Activated naive CD8-positive, alpha-beta T cell (primary cell): ENCODE results near the gene ASB4.

Experiments used
- H3K27ac Mint-ChIP-seq: one replicate; pipeline ENCODE4 v1.8.0; 2021; ENCODE audit warnings: mixed read lengths
- H3K27me3 Mint-ChIP-seq: one replicate; pipeline ENCODE4 v1.8.0; 2021; ENCODE audit warnings: mixed read lengths
- H3K36me3 Mint-ChIP-seq: one replicate; pipeline ENCODE4 v1.8.0; 2021; ENCODE audit warnings: mixed read lengths
- H3K4me1 Mint-ChIP-seq: one replicate; pipeline ENCODE4 v1.8.0; 2021; ENCODE audit warnings: low read depth, mixed read lengths
- H3K4me3 Mint-ChIP-seq: one replicate; pipeline ENCODE4 v1.8.0; 2021; ENCODE audit warnings: mild to moderate bottlenecking, mixed read lengths
- H3K9me3 Mint-ChIP-seq: one replicate; pipeline ENCODE4 v1.8.0; 2021; ENCODE audit warnings: low read depth, mixed read lengths

The ASB4 gene

GRCh38 chr7:95529701-95530100, 44.0 kb downstream of the ASB4 start:
- Mint-ChIP-seq H3K4me3 (no peak overlapping the region), H3K36me3 (no peaks in the 10 kb centered on the region), H3K9me3 (no peaks in the 10 kb centered on the region), H3K27me3 (no peaks in the 10 kb centered on the region), H3K4me1 (no peaks in the 10 kb centered on the region), H3K27ac (no peak overlapping the region)

- no peaks in the 10 kb centered on the region for H3K27me3 Mint-ChIP-seq
- no peaks in the 10 kb centered on the region for H3K9me3 Mint-ChIP-seq
- no peaks in the 10 kb centered on the region for H3K36me3 Mint-ChIP-seq
- H3K4me1 Mint-ChIP-seq, result no peaks in the 10 kb centered on the region
- no peak overlapping the region for H3K4me3 Mint-ChIP-seq
- H3K27ac Mint-ChIP-seq, result no peak overlapping the region
These were observed 45.1 kb downstream of the ASB4 start for GRCh38 chr7:95530881-95531280.

GRCh38 chr7:95531605-95532219, 46.0 kb downstream of the ASB4 start:
- H3K27ac Mint-ChIP-seq, result no peak overlapping the region
- no peaks in the 10 kb centered on the region for H3K36me3 Mint-ChIP-seq
- H3K27me3 Mint-ChIP-seq, result no peaks in the 10 kb centered on the region
- no peak overlapping the region for H3K4me3 Mint-ChIP-seq
- no peaks in the 10 kb centered on the region for H3K4me1 Mint-ChIP-seq
- H3K9me3 Mint-ChIP-seq, result no peaks in the 10 kb centered on the region

- no peaks in the 10 kb centered on the region for H3K4me1 Mint-ChIP-seq
- H3K27ac Mint-ChIP-seq, result no peak overlapping the region
- no peaks in the 10 kb centered on the region for H3K36me3 Mint-ChIP-seq
- peaks cover 5% of the 10 kb centered on the region for H3K27me3 Mint-ChIP-seq
- H3K4me3 Mint-ChIP-seq, result no peak overlapping the region
- H3K9me3 Mint-ChIP-seq, result no peaks in the 10 kb centered on the region
These were observed 49.1 kb downstream of the ASB4 start for GRCh38 chr7:95534796-95535195.

GRCh38 chr7:95535662-95536061, 49.9 kb downstream of the ASB4 start:
- Mint-ChIP-seq H3K4me1 (no peaks in the 10 kb centered on the region), H3K27ac (no peak overlapping the region), H3K9me3 (no peaks in the 10 kb centered on the region), H3K36me3 (no peaks in the 10 kb centered on the region), H3K4me3 (no peak overlapping the region), H3K27me3 (peaks cover 5% of the 10 kb centered on the region)

GRCh38 chr7:95536656-95537311, 51.0 kb downstream of the ASB4 start:
- no peaks in the 10 kb centered on the region for H3K9me3 Mint-ChIP-seq
- no peak overlapping the region for H3K27ac Mint-ChIP-seq
- no peaks in the 10 kb centered on the region for H3K36me3 Mint-ChIP-seq
- no peaks in the 10 kb centered on the region for H3K4me1 Mint-ChIP-seq
- peaks cover 6% of the 10 kb centered on the region for H3K27me3 Mint-ChIP-seq
- H3K4me3 Mint-ChIP-seq, result no peak overlapping the region

GRCh38 chr7:95537468-95537867, 51.7 kb downstream of the ASB4 start:
- no peaks in the 10 kb centered on the region for H3K9me3 Mint-ChIP-seq
- no peaks in the 10 kb centered on the region for H3K4me1 Mint-ChIP-seq
- H3K36me3 Mint-ChIP-seq, result no peaks in the 10 kb centered on the region
- no peak overlapping the region for H3K27ac Mint-ChIP-seq
- H3K27me3 Mint-ChIP-seq, result peaks cover 6% of the 10 kb centered on the region
- H3K4me3 Mint-ChIP-seq, result no peak overlapping the region

- H3K9me3 Mint-ChIP-seq, result no peaks in the 10 kb centered on the region
- H3K4me1 Mint-ChIP-seq, result no peaks in the 10 kb centered on the region
- H3K4me3 Mint-ChIP-seq, result no peak overlapping the region
These were observed 53.7 kb downstream of the ASB4 start for GRCh38 chr7:95539426-95539825.

GRCh38 chr7:95540366-95540765, 54.6 kb downstream of the ASB4 start:
- no peaks in the 10 kb centered on the region for H3K36me3 Mint-ChIP-seq
- H3K4me1 Mint-ChIP-seq, result no peaks in the 10 kb centered on the region
- H3K9me3 Mint-ChIP-seq, result no peaks in the 10 kb centered on the region
- no peak overlapping the region for H3K4me3 Mint-ChIP-seq
- no peak overlapping the region for H3K27ac Mint-ChIP-seq
- peaks cover 8% of the 10 kb centered on the region for H3K27me3 Mint-ChIP-seq

More at GRCh38 chr7:95539426-95539825, 53.7 kb downstream of the ASB4 start:
- Mint-ChIP-seq H3K27me3 (peaks cover 8% of the 10 kb centered on the region), H3K36me3 (no peaks in the 10 kb centered on the region), H3K27ac (no peak overlapping the region)

GRCh38 chr7:95543312-95543711, 57.6 kb downstream of the ASB4 start:
- H3K36me3 Mint-ChIP-seq, result no peaks in the 10 kb centered on the region
- H3K4me3 Mint-ChIP-seq, result no peak overlapping the region
- no peaks in the 10 kb centered on the region for H3K9me3 Mint-ChIP-seq
- no peak overlapping the region for H3K27ac Mint-ChIP-seq
- peaks cover 6% of the 10 kb centered on the region for H3K27me3 Mint-ChIP-seq
- no peaks in the 10 kb centered on the region for H3K4me1 Mint-ChIP-seq

- Mint-ChIP-seq H3K36me3 (no peaks in the 10 kb centered on the region), H3K27ac (no peak overlapping the region), H3K4me1 (no peaks in the 10 kb centered on the region), H3K4me3 (no peak overlapping the region), H3K9me3 (no peaks in the 10 kb centered on the region), H3K27me3 (peaks cover 4% of the 10 kb centered on the region)
These were observed 58.4 kb downstream of the ASB4 start for GRCh38 chr7:95544171-95544570.

- Mint-ChIP-seq H3K27me3 (peaks cover 4% of the 10 kb centered on the region), H3K4me1 (no peaks in the 10 kb centered on the region), H3K36me3 (no peaks in the 10 kb centered on the region), H3K27ac (no peak overlapping the region), H3K4me3 (no peak overlapping the region), H3K9me3 (no peaks in the 10 kb centered on the region)
These were observed 59.4 kb downstream of the ASB4 start for GRCh38 chr7:95545007-95545615.

GRCh38 chr7:95545673-95546072, 59.9 kb downstream of the ASB4 start:
- no peak overlapping the region for H3K27ac Mint-ChIP-seq
- no peaks in the 10 kb centered on the region for H3K9me3 Mint-ChIP-seq

GRCh38 chr7:95546647-95547046, 60.9 kb downstream of the ASB4 start:
- H3K27me3 Mint-ChIP-seq, result peaks cover 5% of the 10 kb centered on the region
- H3K27ac Mint-ChIP-seq, result no peak overlapping the region
- H3K4me3 Mint-ChIP-seq, result no peak overlapping the region
- no peaks in the 10 kb centered on the region for H3K4me1 Mint-ChIP-seq
- H3K36me3 Mint-ChIP-seq, result no peaks in the 10 kb centered on the region
- no peaks in the 10 kb centered on the region for H3K9me3 Mint-ChIP-seq

More at GRCh38 chr7:95545673-95546072, 59.9 kb downstream of the ASB4 start:
- H3K27me3 Mint-ChIP-seq, result peaks cover 4% of the 10 kb centered on the region
- H3K36me3 Mint-ChIP-seq, result no peaks in the 10 kb centered on the region
- no peaks in the 10 kb centered on the region for H3K4me1 Mint-ChIP-seq
- no peak overlapping the region for H3K4me3 Mint-ChIP-seq

GRCh38 chr7:95547361-95548348, 61.9 kb downstream of the ASB4 start:
- Mint-ChIP-seq H3K4me3 (no peak overlapping the region), H3K27me3 (peaks cover 7% of the 10 kb centered on the region)

More at GRCh38 chr7:95547361-95548348, 61.9 kb downstream of the ASB4 start:
- Mint-ChIP-seq H3K9me3 (no peaks in the 10 kb centered on the region), H3K36me3 (no peaks in the 10 kb centered on the region), H3K4me1 (no peaks in the 10 kb centered on the region), H3K27ac (no peak overlapping the region)
